WTC11 (cell line): ENCODE data around the gene AADACL4.

ENCODE experiments used
- CREB1 ChIP-seq: sonication (generic); formaldehyde crosslinking; IDR thresholded peaks from 2 replicates; pipeline ENCODE4 v1.8.0; 2023; ENCODE audit warnings: mild to moderate bottlenecking, missing genetic modification reagents
- CREM ChIP-seq: sonication (generic); formaldehyde crosslinking; IDR thresholded peaks from 2 replicates; pipeline ENCODE4 v1.8.1; 2022; ENCODE audit warnings: mild to moderate bottlenecking, missing genetic modification reagents, moderate library complexity
- ESRRA ChIP-seq: sonication (generic); formaldehyde crosslinking; IDR thresholded peaks from 2 replicates; pipeline ENCODE4 v1.8.1; 2022; ENCODE audit warnings: mild to moderate bottlenecking, missing genetic modification reagents, borderline replicate concordance
- MAX ChIP-seq: sonication (generic); formaldehyde crosslinking; IDR thresholded peaks from 2 replicates; pipeline ENCODE4 v1.8.0; 2022; ENCODE audit warnings: mild to moderate bottlenecking, missing genetic modification reagents
- NFE2L1 ChIP-seq: sonication (generic); formaldehyde crosslinking; IDR thresholded peaks from 2 replicates; pipeline ENCODE4 v1.8.1; 2023; ENCODE audit warnings: missing genetic modification reagents
- TCF7 ChIP-seq: sonication (generic); formaldehyde crosslinking; IDR thresholded peaks from 2 replicates; pipeline ENCODE4 v1.8.0; 2022; ENCODE audit warnings: mild to moderate bottlenecking, low read depth, missing genetic modification reagents, moderate library complexity
- ZNF121 ChIP-seq: sonication (generic); formaldehyde crosslinking; IDR thresholded peaks from 2 replicates; pipeline ENCODE4 v1.8.0; 2023; ENCODE audit warnings: missing genetic modification reagents
- ZNF219 ChIP-seq: sonication (generic); formaldehyde crosslinking; IDR thresholded peaks from 2 replicates; pipeline ENCODE4 v1.8.0; 2023; ENCODE audit warnings: missing genetic modification reagents, mild to moderate bottlenecking, borderline replicate concordance
- ZNF263 ChIP-seq: sonication (generic); formaldehyde crosslinking; IDR thresholded peaks from 2 replicates; pipeline ENCODE4 v1.8.1; 2022; ENCODE audit warnings: low read depth, mild to moderate bottlenecking, moderate library complexity, missing genetic modification reagents
- TF ChIP-seq, protein P1 (sequence below): fragments of 200-600 bp; IDR thresholded peaks from 2 replicates; pipeline ENCODE4 v1.8.0; 2022; ENCODE audit warnings: antibody characterized with exemption
- TF ChIP-seq, protein P2 (sequence below): sonication (generic); formaldehyde crosslinking; IDR thresholded peaks from 2 replicates; pipeline ENCODE4 v1.8.1; 2023; ENCODE audit warnings: mild to moderate bottlenecking, moderate library complexity, missing genetic modification reagents
- TF ChIP-seq, protein P3 (sequence below): sonication (generic); formaldehyde crosslinking; IDR thresholded peaks from 2 replicates; pipeline ENCODE4 v1.8.1; 2023; ENCODE audit warnings: mild to moderate bottlenecking, missing genetic modification reagents

- TF ChIP-seq ZNF121 (CRISPR knock-in tag) (no peak), CREB1 (no peak), ESRRA (no peak), MAX (CRISPR knock-in tag) (no peak), ZNF263 (CRISPR knock-in tag) (no peak), TCF7 (CRISPR knock-in tag) (no peak), NFE2L1 (CRISPR knock-in tag) (no peak), CREM (CRISPR knock-in tag) (no peak), ZNF219 (CRISPR knock-in tag) (no peak)
- TF ChIP-seq, protein P1, sequence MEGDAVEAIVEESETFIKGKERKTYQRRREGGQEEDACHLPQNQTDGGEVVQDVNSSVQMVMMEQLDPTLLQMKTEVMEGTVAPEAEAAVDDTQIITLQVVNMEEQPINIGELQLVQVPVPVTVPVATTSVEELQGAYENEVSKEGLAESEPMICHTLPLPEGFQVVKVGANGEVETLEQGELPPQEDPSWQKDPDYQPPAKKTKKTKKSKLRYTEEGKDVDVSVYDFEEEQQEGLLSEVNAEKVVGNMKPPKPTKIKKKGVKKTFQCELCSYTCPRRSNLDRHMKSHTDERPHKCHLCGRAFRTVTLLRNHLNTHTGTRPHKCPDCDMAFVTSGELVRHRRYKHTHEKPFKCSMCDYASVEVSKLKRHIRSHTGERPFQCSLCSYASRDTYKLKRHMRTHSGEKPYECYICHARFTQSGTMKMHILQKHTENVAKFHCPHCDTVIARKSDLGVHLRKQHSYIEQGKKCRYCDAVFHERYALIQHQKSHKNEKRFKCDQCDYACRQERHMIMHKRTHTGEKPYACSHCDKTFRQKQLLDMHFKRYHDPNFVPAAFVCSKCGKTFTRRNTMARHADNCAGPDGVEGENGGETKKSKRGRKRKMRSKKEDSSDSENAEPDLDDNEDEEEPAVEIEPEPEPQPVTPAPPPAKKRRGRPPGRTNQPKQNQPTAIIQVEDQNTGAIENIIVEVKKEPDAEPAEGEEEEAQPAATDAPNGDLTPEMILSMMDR, result no peak
- TF ChIP-seq, protein P2, sequence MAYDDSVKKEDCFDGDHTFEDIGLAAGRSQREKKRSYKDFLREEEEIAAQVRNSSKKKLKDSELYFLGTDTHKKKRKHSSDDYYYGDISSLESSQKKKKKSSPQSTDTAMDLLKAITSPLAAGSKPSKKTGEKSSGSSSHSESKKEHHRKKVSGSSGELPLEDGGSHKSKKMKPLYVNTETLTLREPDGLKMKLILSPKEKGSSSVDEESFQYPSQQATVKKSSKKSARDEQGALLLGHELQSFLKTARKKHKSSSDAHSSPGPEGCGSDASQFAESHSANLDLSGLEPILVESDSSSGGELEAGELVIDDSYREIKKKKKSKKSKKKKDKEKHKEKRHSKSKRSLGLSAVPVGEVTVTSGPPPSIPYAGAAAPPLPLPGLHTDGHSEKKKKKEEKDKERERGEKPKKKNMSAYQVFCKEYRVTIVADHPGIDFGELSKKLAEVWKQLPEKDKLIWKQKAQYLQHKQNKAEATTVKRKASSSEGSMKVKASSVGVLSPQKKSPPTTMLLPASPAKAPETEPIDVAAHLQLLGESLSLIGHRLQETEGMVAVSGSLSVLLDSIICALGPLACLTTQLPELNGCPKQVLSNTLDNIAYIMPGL, result no peak
- TF ChIP-seq, protein P3, sequence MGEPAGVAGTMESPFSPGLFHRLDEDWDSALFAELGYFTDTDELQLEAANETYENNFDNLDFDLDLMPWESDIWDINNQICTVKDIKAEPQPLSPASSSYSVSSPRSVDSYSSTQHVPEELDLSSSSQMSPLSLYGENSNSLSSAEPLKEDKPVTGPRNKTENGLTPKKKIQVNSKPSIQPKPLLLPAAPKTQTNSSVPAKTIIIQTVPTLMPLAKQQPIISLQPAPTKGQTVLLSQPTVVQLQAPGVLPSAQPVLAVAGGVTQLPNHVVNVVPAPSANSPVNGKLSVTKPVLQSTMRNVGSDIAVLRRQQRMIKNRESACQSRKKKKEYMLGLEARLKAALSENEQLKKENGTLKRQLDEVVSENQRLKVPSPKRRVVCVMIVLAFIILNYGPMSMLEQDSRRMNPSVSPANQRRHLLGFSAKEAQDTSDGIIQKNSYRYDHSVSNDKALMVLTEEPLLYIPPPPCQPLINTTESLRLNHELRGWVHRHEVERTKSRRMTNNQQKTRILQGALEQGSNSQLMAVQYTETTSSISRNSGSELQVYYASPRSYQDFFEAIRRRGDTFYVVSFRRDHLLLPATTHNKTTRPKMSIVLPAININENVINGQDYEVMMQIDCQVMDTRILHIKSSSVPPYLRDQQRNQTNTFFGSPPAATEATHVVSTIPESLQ, result no peak
Measured at GRCh38 chr1:12643785-12644184, at the start of gene AADACL4.
